H1 (cell line): Measurements from ENCODE around the gene ZNF837. TPM values are rescaled to one million over a fixed set of nuclear protein-coding genes. Genes with fewer than 3 reads are reported as not detected.
A peak's percentile ranks its signal among the peaks of the same experiment; 100 is the strongest.

Experiments
- ATF3 ChIP-seq: IDR thresholded peaks from 2 replicates; pipeline ENCODE4 v1.6.1; 2011; ENCODE audit warnings: low read depth, mild to moderate bottlenecking, low read length; ENCODE audit not compliant: insufficient read depth
- CEBPB ChIP-seq: IDR thresholded peaks from 2 replicates; pipeline ENCODE4 v1.6.1; 2012; ENCODE audit warnings: low read depth, low read length
- CHD2 ChIP-seq: IDR thresholded peaks from 2 replicates; pipeline ENCODE4 v1.6.1; 2012; ENCODE audit warnings: low read length, improper control_type of control experiment
- CREB1 ChIP-seq: IDR thresholded peaks from 2 replicates; pipeline ENCODE4 v1.6.1; 2012; ENCODE audit warnings: inconsistent platforms
- EP300 ChIP-seq, 2 experiments: IDR thresholded peaks; 1 replicate in 1 of 2; 2 replicates in 1 of 2; pipeline ENCODE4 v1.6.1; 2011 to 2012; ENCODE audit warnings: low read depth in 2 of 2, low read length in 2 of 2, mild to moderate bottlenecking in 2 of 2, borderline replicate concordance in 1 of 2, inconsistent platforms in 1 of 2, moderate library complexity in 1 of 2
- GABPA ChIP-seq: IDR thresholded peaks from 2 replicates; pipeline ENCODE4 v1.6.1; 2011; ENCODE audit warnings: mild to moderate bottlenecking, low read length, moderate library complexity, borderline replicate concordance; ENCODE audit not compliant: insufficient read depth
- GTF2F1 ChIP-seq: IDR thresholded peaks from 2 replicates; pipeline ENCODE4 v1.6.1; 2012; ENCODE audit warnings: low read depth, low read length, improper control_type of control experiment, borderline replicate concordance
- HDAC2 ChIP-seq, 2 experiments: fragments of 300-600 bp in 1 of 2; sonication (generic) in 1 of 2; IDR thresholded peaks; 2 replicates each; pipeline ENCODE4 v1.6.1; 2011 to 2012; ENCODE audit warnings: low read depth in 2 of 2, low read length in 2 of 2, mild to moderate bottlenecking in 2 of 2, moderate library complexity in 2 of 2, borderline replicate concordance in 1 of 2, inconsistent platforms in 1 of 2
- KDM1A ChIP-seq: fragments of 200-600, 300-600 bp; sonication (generic); IDR thresholded peaks from 2 replicates; pipeline ENCODE4 v1.7.1; 2016; ENCODE audit warnings: mild to moderate bottlenecking, low read length, borderline replicate concordance
- NANOG ChIP-seq: IDR thresholded peaks from 2 replicates; pipeline ENCODE4 v1.6.1; 2011; ENCODE audit warnings: low read length, low read depth, mild to moderate bottlenecking, inconsistent platforms; ENCODE audit not compliant: insufficient read depth, poor library complexity, severe bottlenecking
- NRF1 ChIP-seq: IDR thresholded peaks from 2 replicates; pipeline ENCODE4 v1.6.1; 2011; ENCODE audit warnings: mild to moderate bottlenecking, low read depth, low read length, improper control_type of control experiment
- PHF8 ChIP-seq: fragments of 200-600 bp; sonication (generic); conservative IDR thresholded peaks from 2 replicates; pipeline ENCODE4 v1.7.1; 2012; ENCODE audit warnings: low read depth, mild to moderate bottlenecking, inconsistent platforms, low read length, moderate library complexity
- POLR2AphosphoS5 ChIP-seq: IDR thresholded peaks from 2 replicates; pipeline ENCODE4 v1.6.1; 2011; ENCODE audit warnings: low read depth, low read length
- RAD21 ChIP-seq, 2 experiments: IDR thresholded peaks in 1 of 2; conservative IDR thresholded peaks in 1 of 2; 2 replicates each; pipeline ENCODE4 v1.6.1; 2011; ENCODE audit warnings: low read depth in 2 of 2, low read length in 2 of 2, improper control_type of control experiment in 1 of 2, inconsistent platforms in 1 of 2, mild to moderate bottlenecking in 1 of 2, moderate library complexity in 1 of 2
- RNF2 ChIP-seq: fragments of 200-900, 300-1000 bp; sonication (generic); IDR thresholded peaks from 2 replicates; pipeline ENCODE4 v1.7.1; 2016; ENCODE audit warnings: borderline replicate concordance, low read depth, mild to moderate bottlenecking, antibody characterized with exemption, low read length; ENCODE audit not compliant: poor library complexity, severe bottlenecking; ENCODE audit errors: missing control alignments
- RXRA ChIP-seq: IDR thresholded peaks from 2 replicates; pipeline ENCODE4 v1.6.1; 2011; ENCODE audit warnings: low read depth, mild to moderate bottlenecking, low read length, moderate library complexity; ENCODE audit not compliant: insufficient read depth
- SAP30 ChIP-seq: fragments of 300-600 bp; sonication (generic); IDR thresholded peaks from 2 replicates; pipeline ENCODE4 v1.7.1; 2012; ENCODE audit warnings: low read length, moderate library complexity, mild to moderate bottlenecking, inconsistent platforms; ENCODE audit not compliant: insufficient read depth, insufficient replicate concordance
- SP1 ChIP-seq: IDR thresholded peaks from 2 replicates; pipeline ENCODE4 v1.6.1; 2011; ENCODE audit warnings: low read depth, low read length
- TAF1 ChIP-seq: IDR thresholded peaks from 2 replicates; pipeline ENCODE4 v1.6.1; 2011; ENCODE audit warnings: mild to moderate bottlenecking, low read depth, low read length
- TBP ChIP-seq: IDR thresholded peaks from 2 replicates; pipeline ENCODE4 v1.6.1; 2011; ENCODE audit warnings: low read depth, low read length, improper control_type of control experiment
- ZNF274 ChIP-seq: IDR thresholded peaks from 2 replicates; pipeline ENCODE4 v1.7.0; 2012; ENCODE audit warnings: low read length, borderline replicate concordance; ENCODE audit errors: extremely low read depth
- polyA plus RNA-seq, 7 experiments: library from polyadenylated mRNA; depleted of rRNA in 3 of 7; stranded (reverse) in 5 of 7; unstranded in 2 of 7; fragments of >200 nt in 5 of 7; fragments of 200-250 nt in 2 of 7; gene quantifications; 1 replicate in 5 of 7; 2 replicates in 1 of 7; 4 replicates in 1 of 7; pipeline versions ENCODE4 v1.2.1 to v1.2.3, GENCODE V29; 2011 to 2013; ENCODE audit warnings: missing spikeins in 2 of 7, mixed read lengths in 2 of 7
- total RNA-seq: library from RNA; stranded (reverse); fragmentation: NEBNext Ultra II Directional; extraction: Animal tissue kit (Norgen Biotek cat#: 25700); gene quantifications from 2 replicates; pipeline ENCODE4 v1.2.1, GENCODE V29; 2021
- TF ChIP-seq, protein P1 (sequence below): IDR thresholded peaks from 2 replicates; pipeline ENCODE4 v1.6.1; 2012; ENCODE audit warnings: inconsistent platforms

Gene ZNF837
- total and polyA plus RNA-seq, 2 of the 8 experiments (the other 6 are each of a cell fraction or from before 2014, with no cell fraction given), result 1.9 to 3.3 TPM

GRCh38 chr19:58386576-58387337 lies 5.9 kb upstream of the ZNF837 start, which contains the start of gene RPS5 (continued):
- TF ChIP-seq TAF1 (peak; percentile 94), ZNF274 (no peak), NANOG (no peak), NRF1 (peak; percentile 77), RAD21 (IDR thresholded peaks at IDR 0.05 in 1 of 2, conservative IDR thresholded peaks at IDR 0.05 in 1 of 2; ENCODE audit: low read depth in 2 of 2, low read length in 2 of 2) (no peak; a peak in 1 of 4 replicates), EP300 (IDR thresholded peaks at IDR 0.05; ENCODE audit: borderline replicate concordance in 1 of 2, low read depth in 2 of 2, low read length in 2 of 2) (no peak), GTF2F1 (peak; percentile 88; the same call in 1 of the 2 replicates), KDM1A (no peak), RXRA (no peak), CEBPB (peak; percentile 77), TBP (peak; percentile 97), CREB1 (peak; percentile 85), POLR2AphosphoS5 (peak; percentile 85), SP1 (no peak), RNF2 (peak; percentile 40), SAP30 (peak; percentile 86), ATF3 (no peak), CHD2 (peak; percentile 67), HDAC2 (IDR thresholded peaks at IDR 0.05; ENCODE audit: borderline replicate concordance in 1 of 2, low read depth in 2 of 2, low read length in 2 of 2) (0 out of 4 replicates have a peak, but pooled peaks of 1 of the 2 experiments have one; percentile 72), PHF8 (peak; percentile 78), GABPA (peak; percentile 91)
- TF ChIP-seq, protein P1, sequence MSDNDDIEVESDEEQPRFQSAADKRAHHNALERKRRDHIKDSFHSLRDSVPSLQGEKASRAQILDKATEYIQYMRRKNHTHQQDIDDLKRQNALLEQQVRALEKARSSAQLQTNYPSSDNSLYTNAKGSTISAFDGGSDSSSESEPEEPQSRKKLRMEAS, result peak; percentile 98
